Measurements from ENCODE around the gene CCDC73. TPM values are rescaled to one million over a fixed set of nuclear protein-coding genes. Genes with fewer than 3 reads are reported as not detected.

Gene CCDC73
- total and polyA plus RNA-seq, 11 donors, result 0.01 TPM; not detected in 10

DNA sequence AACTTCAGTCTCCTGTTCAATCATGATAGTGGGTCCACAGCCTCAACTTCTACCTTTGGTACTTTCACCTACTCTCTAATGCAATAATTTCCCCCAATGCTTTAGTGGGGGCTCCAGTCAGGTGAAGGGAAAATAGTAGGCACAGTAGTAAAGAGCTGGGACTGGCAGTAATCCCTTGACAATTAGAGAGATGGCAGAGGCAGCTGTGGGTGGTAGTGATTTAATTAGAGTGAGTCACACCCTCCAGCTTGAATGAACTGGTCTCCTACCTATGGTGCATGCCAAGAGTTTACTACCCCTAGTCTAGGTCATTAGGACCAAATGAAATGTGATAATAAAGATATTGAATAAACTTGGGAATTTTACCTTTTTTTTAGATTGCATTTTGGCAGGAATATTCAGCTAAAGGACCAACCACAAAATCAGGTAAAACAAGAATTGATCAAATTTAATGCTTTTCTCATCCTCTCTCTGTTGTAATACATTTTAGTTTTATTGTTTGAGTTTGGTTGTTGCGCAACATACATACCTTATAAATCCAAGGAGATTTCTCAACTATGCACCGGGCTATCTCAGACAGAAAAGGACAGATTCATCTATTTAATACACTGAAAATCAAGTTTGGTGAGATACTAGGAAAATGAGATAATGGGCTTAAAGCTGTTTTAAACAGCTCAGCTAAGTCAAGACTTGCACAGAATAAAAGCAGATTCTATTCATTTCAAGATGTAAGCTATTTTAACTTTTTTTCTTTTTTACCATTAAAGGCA, 44.2 kb upstream of the CCDC73 start:
- WGBS, 4 donors, result 88 to 93% (median 91%) methylated on average over 2 of the region's 2 CpGs
- intact Hi-C loops (cut with DNase I), result no loop called here
- DNase-seq, result no peak

DNA sequence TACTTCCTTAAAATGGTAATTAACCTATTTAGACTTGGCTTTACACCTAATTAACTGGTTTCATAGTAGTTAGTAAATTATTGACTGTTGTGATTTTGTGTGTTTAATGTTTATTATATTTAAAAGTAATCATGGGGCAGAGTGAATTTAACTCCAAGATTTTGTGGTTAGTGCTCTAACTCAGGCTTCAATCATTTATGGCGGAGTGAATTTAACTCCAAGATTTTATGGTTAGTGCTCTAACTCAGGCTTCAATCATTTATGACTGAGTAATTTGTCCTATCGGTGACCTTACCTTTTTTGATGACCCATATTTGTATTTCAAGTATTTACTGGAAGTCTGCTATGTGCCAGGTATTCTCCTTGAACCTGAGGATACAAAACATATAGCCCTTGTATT, 42.5 kb upstream of the CCDC73 start:
- H3K27me3 ChIP-seq, result peaks cover 0 to 5% (median 0%) of the 10 kb centered on the region in 9 donors
- no peak overlapping the region for H3K4me3 ChIP-seq
- TF ChIP-seq, protein P1, sequence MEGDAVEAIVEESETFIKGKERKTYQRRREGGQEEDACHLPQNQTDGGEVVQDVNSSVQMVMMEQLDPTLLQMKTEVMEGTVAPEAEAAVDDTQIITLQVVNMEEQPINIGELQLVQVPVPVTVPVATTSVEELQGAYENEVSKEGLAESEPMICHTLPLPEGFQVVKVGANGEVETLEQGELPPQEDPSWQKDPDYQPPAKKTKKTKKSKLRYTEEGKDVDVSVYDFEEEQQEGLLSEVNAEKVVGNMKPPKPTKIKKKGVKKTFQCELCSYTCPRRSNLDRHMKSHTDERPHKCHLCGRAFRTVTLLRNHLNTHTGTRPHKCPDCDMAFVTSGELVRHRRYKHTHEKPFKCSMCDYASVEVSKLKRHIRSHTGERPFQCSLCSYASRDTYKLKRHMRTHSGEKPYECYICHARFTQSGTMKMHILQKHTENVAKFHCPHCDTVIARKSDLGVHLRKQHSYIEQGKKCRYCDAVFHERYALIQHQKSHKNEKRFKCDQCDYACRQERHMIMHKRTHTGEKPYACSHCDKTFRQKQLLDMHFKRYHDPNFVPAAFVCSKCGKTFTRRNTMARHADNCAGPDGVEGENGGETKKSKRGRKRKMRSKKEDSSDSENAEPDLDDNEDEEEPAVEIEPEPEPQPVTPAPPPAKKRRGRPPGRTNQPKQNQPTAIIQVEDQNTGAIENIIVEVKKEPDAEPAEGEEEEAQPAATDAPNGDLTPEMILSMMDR (IDR thresholded peaks at IDR 0.05), result no peak
- TF ChIP-seq POLR2A (IDR thresholded peaks at IDR 0.05), result no peak
- ATAC-seq, result no peak
- H3K27ac ChIP-seq, result no peak overlapping the region
- H3K36me3 ChIP-seq, result no peaks in the 10 kb centered on the region
- intact Hi-C loops (cut with DNase I), result no loop called here
- no peaks in the 10 kb centered on the region for H3K4me1 ChIP-seq
- no peak for DNase-seq
- WGBS, 4 donors, result 90 to 95% (median 93%) methylated on average over 2 of the region's 2 CpGs
- no peaks in the 10 kb centered on the region for H3K9me3 ChIP-seq

More for the DNA sequence above, 44.2 kb upstream of the CCDC73 start:
- H3K27me3 ChIP-seq, result peaks cover 0 to 5% (median 0%) of the 10 kb centered on the region in 9 donors
- TF ChIP-seq, protein P1 (IDR thresholded peaks at IDR 0.05), result no peak
- TF ChIP-seq POLR2A (IDR thresholded peaks at IDR 0.05), result no peak
- no peaks in the 10 kb centered on the region for H3K9me3 ChIP-seq
- H3K36me3 ChIP-seq, result no peaks in the 10 kb centered on the region
- no peaks in the 10 kb centered on the region for H3K4me1 ChIP-seq
- H3K27ac ChIP-seq, result no peak overlapping the region
- ATAC-seq, result no peak
- H3K4me3 ChIP-seq, result no peak overlapping the region

DNA sequence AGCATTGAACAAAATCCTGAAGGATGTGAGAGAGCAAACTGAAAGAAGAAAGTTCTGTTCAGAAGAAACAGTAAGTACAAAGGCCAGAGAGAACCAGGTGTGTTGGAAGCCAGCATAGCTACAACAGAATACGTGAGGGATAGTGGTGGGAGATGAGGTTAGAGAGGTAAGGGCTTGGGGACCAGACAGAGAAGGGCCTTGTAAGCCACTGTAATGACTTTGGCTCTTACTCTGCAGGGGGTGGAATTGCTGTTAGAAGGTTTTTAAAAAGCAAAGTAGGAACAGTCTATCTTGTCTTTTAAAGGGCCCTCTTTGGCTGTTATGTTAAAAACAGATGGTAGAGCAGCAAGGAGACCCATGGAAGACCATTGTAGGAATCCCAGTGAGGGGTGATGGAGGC, 39.5 kb upstream of the CCDC73 start:
- ATAC-seq, result no peak

DNA sequence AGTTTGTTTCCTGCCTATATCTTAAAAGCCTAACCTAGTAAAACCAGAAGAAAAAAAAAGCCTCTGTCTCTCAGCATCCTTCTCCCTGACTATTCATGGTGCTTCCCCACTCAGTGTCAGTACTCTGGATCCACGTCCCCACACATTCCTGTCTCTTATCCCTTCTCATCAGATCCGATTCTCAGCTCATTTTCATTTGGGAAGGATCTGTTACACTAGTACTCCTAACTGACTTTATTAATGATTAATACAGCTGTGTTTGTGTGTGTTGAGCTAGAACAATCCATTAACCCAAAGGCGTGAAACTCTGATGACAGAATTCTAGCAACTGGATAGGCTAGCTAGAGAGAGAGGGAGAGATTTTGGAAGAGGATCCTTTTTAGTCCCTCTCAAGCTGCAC, 36.8 kb upstream of the CCDC73 start:
- H3K36me3 ChIP-seq, result no peaks in the 10 kb centered on the region
- no peaks in the 10 kb centered on the region for H3K9me3 ChIP-seq
- TF ChIP-seq, protein P1 (IDR thresholded peaks at IDR 0.05), result no peak
- TF ChIP-seq POLR2A (IDR thresholded peaks at IDR 0.05), result no peak
- H3K27ac ChIP-seq, result no peak overlapping the region
- DNase-seq (no peak), ATAC-seq (no peak)
- H3K4me3 ChIP-seq, result no peak overlapping the region
- peaks cover 0 to 25% (median 9%) of the 10 kb centered on the region in 9 donors for H3K27me3 ChIP-seq
- H3K4me1 ChIP-seq, result peaks cover 0 to 19% (median 5%) of the 10 kb centered on the region in 12 donors
- intact Hi-C loops (cut with DNase I), result no loop called here
- WGBS, 4 donors, result 70 to 77% (median 74%) methylated on average over 3 of the region's 3 CpGs

More for the DNA sequence above, 39.5 kb upstream of the CCDC73 start:
- H3K27me3 ChIP-seq, result peaks cover 0 to 25% (median 9%) of the 10 kb centered on the region in 9 donors
- no peaks in the 10 kb centered on the region for H3K9me3 ChIP-seq
- no peak overlapping the region for H3K27ac ChIP-seq
- no peak overlapping the region for H3K4me3 ChIP-seq
- DNase-seq, result no peak
- 72 to 88% (median 77%) methylated on average over 1 of the region's 1 CpG for WGBS, 4 donors
- intact Hi-C loops (cut with DNase I), result no loop called here
- peaks cover 0 to 18% (median 5%) of the 10 kb centered on the region in 12 donors for H3K4me1 ChIP-seq
- no peaks in the 10 kb centered on the region for H3K36me3 ChIP-seq
- TF ChIP-seq, protein P1 (IDR thresholded peaks at IDR 0.05), result no peak
- TF ChIP-seq POLR2A (IDR thresholded peaks at IDR 0.05), result no peak
